Peyer's patch (tissue), 4 donors: Measurements from ENCODE around the gene ITGB3. TPM values are rescaled to one million over a fixed set of nuclear protein-coding genes. Genes with fewer than 3 reads are reported as not detected.

Source experiments
- DNase-seq, 3 donors: peaks; one replicate each; pipeline ENCODE4 v3.0.0-alpha.2; 2017 to 2019
- H3K27ac ChIP-seq, 4 donors: fragments of 200-600 bp; sonication (generic); one replicate each; pipeline ENCODE4 v1.5.1; 2016 to 2019
- H3K27me3 ChIP-seq, 2 donors: fragments of 200-600 bp; sonication (generic); one replicate each; pipeline ENCODE4 v1.5.1; 2019
- H3K36me3 ChIP-seq, 3 donors: fragments of 200-600 bp; sonication (generic); one replicate each; pipeline ENCODE4 v1.5.1; 2016 to 2019
- H3K4me1 ChIP-seq, 4 donors: fragments of 200-600 bp; sonication (generic); one replicate each; pipeline ENCODE4 v1.5.1; 2016 to 2019
- H3K4me3 ChIP-seq, 4 donors: fragments of 200-600 bp; sonication (generic); 1 replicate in 3 of 4; 2 replicates in 1 of 4; pipeline ENCODE4 v1.5.1; 2016 to 2019; ENCODE audit warnings: mild to moderate bottlenecking in 1 of 4
- H3K9me3 ChIP-seq, 4 donors: fragments of 200-600 bp; sonication (generic); one replicate each; pipeline ENCODE4 v1.5.1; 2016 to 2019; ENCODE audit warnings: mild to moderate bottlenecking in 1 of 4
- CTCF ChIP-seq, 6 experiments: fragments of 450-650 bp in 4 of 6; fragments of 200-600 bp in 2 of 6; sonication (generic) in 1 of 6; IDR thresholded peaks; one replicate each; pipeline ENCODE4 v1.5.1; 2017 to 2019; ENCODE audit warnings: antibody characterized with exemption in 6 of 6, mild to moderate bottlenecking in 3 of 6, moderate library complexity in 1 of 6
- POLR2A ChIP-seq, 2 donors: fragments of 450-650 bp; IDR thresholded peaks; one replicate each; pipeline ENCODE4 v1.5.1; 2017; ENCODE audit warnings: antibody characterized with exemption in 2 of 2, mild to moderate bottlenecking in 2 of 2, moderate library complexity in 2 of 2
- total RNA-seq, 4 donors: library from RNA; depleted of rRNA; stranded (reverse); fragments of >200 nt; gene quantifications; one replicate each; pipeline ENCODE4 v1.1.0, GENCODE V29; 2016

ITGB3 gene
- total RNA-seq, 4 donors from 2014 or later = 4.6 to 18.2 (median 6.6) TPM

GRCh38 chr17:47239967-47240651 is 13.5 kb upstream of the ITGB3 start:
- TF ChIP-seq CTCF (IDR thresholded peaks at IDR 0.05) (no peak), POLR2A (IDR thresholded peaks at IDR 0.05) (no peak)
- peak in 2 of 3 donors; percentile 42 to 68 for DNase-seq
- no peaks in the 10 kb centered on the region for H3K36me3 ChIP-seq
- no peaks in the 10 kb centered on the region for H3K27me3 ChIP-seq
- no peaks in the 10 kb centered on the region for H3K9me3 ChIP-seq
- H3K4me1 ChIP-seq = peaks cover 0 to 13% (median 0%) of the 10 kb centered on the region in 4 donors
- H3K4me3 ChIP-seq = no peak overlapping the region
- peak overlapping the region; percentile 20 to 72 (median 50) for H3K27ac ChIP-seq

- Histone ChIP-seq H3K4me3 (no peak overlapping the region), H3K36me3 (no peaks in the 10 kb centered on the region), H3K27me3 (no peaks in the 10 kb centered on the region), H3K27ac (peak overlapping the region in 1 of 4 donors; percentile 71), H3K9me3 (no peaks in the 10 kb centered on the region), H3K4me1 (peaks cover 0 to 13% (median 0%) of the 10 kb centered on the region in 4 donors)
- no peak for DNase-seq
- TF ChIP-seq POLR2A (IDR thresholded peaks at IDR 0.05) (no peak), CTCF (IDR thresholded peaks at IDR 0.05) (no peak)
Measured at GRCh38 chr17:47240806-47241205, 12.8 kb upstream of the ITGB3 start.

- Histone ChIP-seq H3K27ac (no peak overlapping the region), H3K4me3 (no peak overlapping the region), H3K27me3 (no peaks in the 10 kb centered on the region), H3K9me3 (no peaks in the 10 kb centered on the region), H3K36me3 (no peaks in the 10 kb centered on the region), H3K4me1 (peaks cover 0 to 13% (median 0%) of the 10 kb centered on the region in 4 donors)
- TF ChIP-seq CTCF (IDR thresholded peaks at IDR 0.05) = no peak
- no peak for TF ChIP-seq POLR2A (IDR thresholded peaks at IDR 0.05)
- DNase-seq = no peak
Measured at GRCh38 chr17:47242648-47243047, 11.0 kb upstream of the ITGB3 start.

GRCh38 chr17:47243737-47244598 is 9.7 kb upstream of the ITGB3 start:
- no peaks in the 10 kb centered on the region for H3K27me3 ChIP-seq
- no peak for DNase-seq
- H3K4me1 ChIP-seq = peaks cover 0 to 13% (median 0%) of the 10 kb centered on the region in 4 donors
- no peaks in the 10 kb centered on the region for H3K36me3 ChIP-seq
- no peak overlapping the region for H3K4me3 ChIP-seq
- TF ChIP-seq CTCF (IDR thresholded peaks at IDR 0.05) (no peak), POLR2A (IDR thresholded peaks at IDR 0.05) (no peak)
- no peak overlapping the region for H3K27ac ChIP-seq
- H3K9me3 ChIP-seq = no peaks in the 10 kb centered on the region

GRCh38 chr17:47244697-47245096 is 8.9 kb upstream of the ITGB3 start:
- Histone ChIP-seq H3K9me3 (no peaks in the 10 kb centered on the region), H3K27me3 (no peaks in the 10 kb centered on the region), H3K27ac (no peak overlapping the region), H3K36me3 (no peaks in the 10 kb centered on the region), H3K4me1 (peaks cover 0 to 10% (median 0%) of the 10 kb centered on the region in 4 donors), H3K4me3 (no peak overlapping the region)
- TF ChIP-seq CTCF (IDR thresholded peaks at IDR 0.05) (no peak), POLR2A (IDR thresholded peaks at IDR 0.05) (no peak)
- no peak for DNase-seq
